Endometrial microvascular endothelial cells (primary cell): ENCODE measurements around the gene SP110. TPM values are rescaled to one million over a fixed set of nuclear protein-coding genes. Genes with fewer than 3 reads are reported as not detected.
"Not testable (repeated sequence)": the region's sequence is repeated elsewhere in the genome, so short reads cannot be mapped to it uniquely, and the experiment has no call there.

ENCODE experiments used
- in situ Hi-C: cut with HindIII; loops from 2 replicates; pipeline ENCODE4 v1.10.0; 2017; ENCODE audit warnings: low sequenced_read_pairs, low pct_unique_long_range_greater_than_20kb; ENCODE audit errors: inconsistent ontology term
- total RNA-seq: library from RNA; depleted of rRNA; stranded (reverse); fragments of >200 nt; gene quantifications from one replicate; pipeline ENCODE4 v1.2.3, GENCODE V29; 2015; ENCODE audit errors: inconsistent ontology term

The SP110 gene
- total RNA-seq, 1 donor from 2014 or later: 15.4 TPM

DNA sequence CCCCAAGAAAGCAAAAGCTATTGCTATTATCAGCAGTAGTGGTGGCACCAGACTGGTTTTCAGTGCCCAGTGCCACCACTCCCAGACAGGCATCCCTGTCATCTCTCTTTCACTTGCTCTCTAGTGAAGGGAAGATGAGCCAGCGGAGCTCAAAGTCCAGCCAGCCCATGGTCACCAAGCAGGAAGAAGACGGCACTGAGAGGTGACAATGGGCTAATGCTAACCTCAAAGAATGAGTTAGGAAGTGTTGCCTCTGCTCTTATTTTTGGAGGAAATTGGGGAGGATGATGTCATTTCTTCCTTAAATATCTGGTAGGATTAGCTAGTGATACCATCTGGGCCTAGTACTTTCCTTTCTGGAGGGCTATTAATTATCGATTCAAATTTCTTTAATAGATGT lies 7.4 kb upstream of the SP110 start:
- in situ Hi-C loops: no loop called here

DNA sequence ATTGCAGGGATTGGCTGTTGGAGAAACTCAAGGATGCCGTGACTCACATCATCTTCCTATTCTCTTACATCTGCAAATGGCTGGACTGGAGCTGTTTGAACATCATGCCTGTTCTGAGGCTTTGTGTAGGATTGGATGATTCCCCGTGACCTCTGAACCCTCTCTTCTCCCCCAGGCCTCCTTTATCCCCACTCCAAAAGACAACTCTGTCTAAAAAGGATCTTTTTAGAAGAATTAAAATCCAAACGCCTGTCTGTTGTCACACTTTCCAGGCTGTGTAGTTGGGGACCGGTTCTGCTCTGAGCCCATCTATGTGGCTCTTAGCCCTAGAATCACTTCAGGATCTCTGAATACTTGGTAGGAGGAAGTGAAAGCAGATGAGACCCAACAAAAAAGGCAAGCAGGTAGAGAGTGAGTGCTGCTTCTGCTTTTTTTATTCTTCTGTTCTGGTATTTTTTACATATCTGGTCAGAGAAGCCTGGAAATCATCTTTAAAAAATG lies 6.3 kb upstream of the SP110 start:
- in situ Hi-C loops: no loop called here

DNA sequence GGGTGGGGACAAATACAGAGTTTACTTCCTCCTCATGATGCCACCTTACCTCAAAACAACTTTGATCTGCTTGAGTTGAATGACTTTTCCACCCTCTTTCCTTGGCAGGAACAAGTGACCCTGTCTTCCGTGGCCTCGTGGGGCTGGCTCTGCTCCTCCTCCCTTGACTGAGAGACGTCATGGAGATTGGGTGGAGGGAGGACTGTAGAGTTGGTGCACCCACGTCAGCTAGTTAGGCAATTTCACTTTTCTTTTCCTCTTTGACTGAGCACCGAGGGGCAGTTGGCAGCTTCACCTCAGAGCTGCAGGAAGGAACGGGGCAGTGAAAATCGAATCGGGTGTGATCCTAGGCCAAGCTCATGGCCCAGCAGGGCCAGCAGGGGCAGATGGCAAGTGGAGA lies 5.7 kb upstream of the SP110 start, which contains the start of gene SP140:
Gene SP140 (plus strand): TSS at position 251 of the 400 bp plus-strand sequence. CDS start 109 bp downstream, at position 360.
- in situ Hi-C loops: no loop called here

DNA sequence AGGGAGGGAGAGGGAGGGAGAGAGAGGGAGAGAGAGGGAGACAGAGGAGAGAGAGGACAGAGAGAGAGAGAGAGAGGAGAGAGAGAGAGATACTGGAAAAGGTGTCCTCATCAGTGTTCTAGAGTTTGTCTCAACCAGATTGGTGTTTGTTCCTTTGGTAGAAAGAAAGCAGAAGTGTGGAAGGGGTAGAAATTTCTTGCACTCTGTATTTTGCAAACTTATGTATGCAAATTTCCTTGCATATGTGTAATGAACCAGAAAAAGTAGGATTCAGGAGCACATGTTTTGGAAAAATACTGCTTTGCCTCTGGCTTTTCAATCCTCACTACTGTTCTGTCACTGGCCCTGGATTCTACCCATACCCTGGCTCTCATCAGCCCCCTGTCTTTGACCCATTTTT lies 4.7 kb upstream of the SP110 start:
- in situ Hi-C loops: no loop called here

DNA sequence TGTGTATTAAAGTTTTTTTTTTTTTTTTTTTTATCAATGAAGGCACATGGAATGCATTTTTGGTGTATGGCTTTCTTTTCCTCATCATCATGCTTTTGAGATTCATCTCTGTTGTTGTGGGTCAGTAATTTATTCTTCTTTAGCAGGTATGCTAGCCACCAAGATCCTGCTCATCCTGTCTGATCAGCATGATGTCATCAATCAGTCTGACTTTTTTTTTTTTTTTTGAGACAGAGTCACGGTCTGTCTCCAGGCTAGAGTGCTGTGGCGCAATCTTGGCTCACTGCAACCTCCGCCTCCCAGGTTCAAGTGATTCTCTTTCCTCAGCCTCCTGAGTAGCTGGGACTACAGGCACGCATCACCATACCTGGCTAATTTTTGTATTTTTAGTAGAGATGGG lies 3.0 kb upstream of the SP110 start:
- in situ Hi-C loops: not testable (repeated sequence)

DNA sequence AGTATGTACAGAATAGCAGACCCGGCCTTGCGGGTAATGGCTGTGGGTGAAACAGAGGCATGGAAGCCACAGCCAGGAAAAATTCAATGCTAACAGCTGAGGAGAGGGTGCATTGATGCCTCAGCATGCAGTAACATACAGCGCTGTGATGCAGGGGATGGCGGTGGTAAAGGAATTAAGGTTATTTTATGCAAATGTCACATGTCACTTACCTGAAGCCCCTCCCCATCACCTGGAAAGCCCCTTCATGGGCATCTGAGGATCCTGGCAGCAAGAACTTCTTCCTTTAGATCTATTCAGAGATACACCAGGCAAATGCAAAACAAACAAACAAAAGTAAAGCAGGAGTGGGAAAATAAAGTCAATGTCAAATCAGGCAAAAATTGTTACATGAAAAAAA lies 1.7 kb upstream of the SP110 start:
- in situ Hi-C loops: no loop called here

DNA sequence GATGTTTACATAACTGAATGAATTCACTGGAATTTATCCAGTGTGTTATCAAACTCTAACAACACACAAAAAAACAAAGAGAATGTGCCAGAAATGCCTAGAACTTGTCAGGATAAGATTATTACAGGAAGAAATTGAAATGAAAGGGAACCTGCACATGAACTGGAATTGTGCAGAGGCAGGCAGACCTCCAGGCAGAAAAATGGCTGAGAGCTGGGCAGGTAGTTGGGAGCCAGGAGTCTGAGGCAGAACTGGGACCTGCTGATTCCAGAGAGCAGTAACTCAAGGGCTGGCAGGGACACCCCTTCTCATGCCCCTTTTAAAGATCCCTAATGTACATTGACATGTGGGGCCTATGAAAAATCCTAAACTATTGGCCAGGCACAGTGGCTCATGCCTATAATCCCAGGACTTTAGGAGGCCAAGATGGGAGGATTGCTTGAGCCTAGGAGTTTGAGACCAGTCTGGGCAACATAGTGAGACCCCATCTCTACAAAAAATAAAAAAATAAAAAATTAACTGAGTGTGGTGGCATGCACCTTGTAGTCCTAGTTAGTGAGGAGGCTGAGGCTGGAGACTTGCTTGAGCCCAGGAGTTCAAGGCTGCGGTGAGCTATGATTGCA lies 674 bp upstream of the SP110 start:
- in situ Hi-C loops: no loop called here

DNA sequence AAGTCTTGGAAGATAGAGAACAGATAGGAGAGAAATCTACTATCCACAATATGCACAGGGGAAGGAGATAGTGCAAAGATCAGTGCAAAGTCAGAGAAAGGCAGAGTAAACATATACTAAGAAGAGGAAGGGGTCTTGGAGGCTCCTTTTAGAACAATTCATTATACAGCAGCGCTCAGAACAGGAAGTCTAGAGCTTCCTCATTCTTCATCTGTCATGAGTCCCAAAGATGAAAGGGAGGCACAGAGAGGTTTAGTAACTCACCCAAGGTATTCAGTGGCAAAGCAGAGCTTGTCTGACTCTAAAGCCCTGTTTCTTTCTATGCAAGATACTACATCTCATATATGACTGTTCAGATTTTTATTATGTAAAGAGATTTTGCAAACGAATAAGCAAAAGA lies 1.4 kb downstream of the SP110 start:
- in situ Hi-C loops: no loop called here

DNA sequence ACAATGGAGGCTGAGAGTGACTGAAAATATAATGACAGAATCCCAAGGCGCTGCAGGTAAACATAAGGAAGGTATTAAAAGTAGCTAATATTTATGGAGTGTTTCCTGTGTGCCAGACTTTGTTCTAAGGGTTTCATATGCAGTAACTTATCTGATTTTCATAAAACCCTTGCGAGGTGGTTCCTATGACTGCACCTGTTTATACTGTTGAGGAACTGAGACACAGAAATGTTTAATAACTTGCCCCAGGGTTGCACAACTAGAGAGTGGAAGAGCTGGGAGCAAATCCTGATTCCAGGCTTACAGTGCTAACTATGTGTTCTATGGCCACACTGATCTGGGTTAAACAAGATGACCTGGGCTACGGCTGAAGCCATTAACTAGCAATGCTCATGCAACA lies 2.4 kb downstream of the SP110 start:
- in situ Hi-C loops: no loop called here

DNA sequence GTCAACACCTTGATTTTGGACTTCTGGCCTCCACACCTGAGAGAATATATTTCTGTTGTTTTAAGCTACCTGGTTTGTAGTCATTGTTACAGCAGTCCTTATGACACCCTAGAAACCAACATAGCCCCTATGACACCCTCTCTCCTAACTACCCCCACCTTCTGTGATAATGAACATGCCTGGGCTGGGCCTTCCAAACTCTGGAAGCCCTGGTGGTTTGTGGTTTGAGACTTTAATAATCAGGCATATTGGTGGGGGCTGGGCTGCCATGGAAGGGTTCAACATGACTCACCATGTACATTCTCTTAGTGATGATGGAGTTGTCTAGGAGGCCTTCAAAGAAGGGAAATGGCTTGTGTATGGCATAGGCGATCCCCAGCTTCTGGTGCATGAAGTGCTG lies 3.3 kb downstream of the SP110 start:
- in situ Hi-C loops: no loop called here

DNA sequence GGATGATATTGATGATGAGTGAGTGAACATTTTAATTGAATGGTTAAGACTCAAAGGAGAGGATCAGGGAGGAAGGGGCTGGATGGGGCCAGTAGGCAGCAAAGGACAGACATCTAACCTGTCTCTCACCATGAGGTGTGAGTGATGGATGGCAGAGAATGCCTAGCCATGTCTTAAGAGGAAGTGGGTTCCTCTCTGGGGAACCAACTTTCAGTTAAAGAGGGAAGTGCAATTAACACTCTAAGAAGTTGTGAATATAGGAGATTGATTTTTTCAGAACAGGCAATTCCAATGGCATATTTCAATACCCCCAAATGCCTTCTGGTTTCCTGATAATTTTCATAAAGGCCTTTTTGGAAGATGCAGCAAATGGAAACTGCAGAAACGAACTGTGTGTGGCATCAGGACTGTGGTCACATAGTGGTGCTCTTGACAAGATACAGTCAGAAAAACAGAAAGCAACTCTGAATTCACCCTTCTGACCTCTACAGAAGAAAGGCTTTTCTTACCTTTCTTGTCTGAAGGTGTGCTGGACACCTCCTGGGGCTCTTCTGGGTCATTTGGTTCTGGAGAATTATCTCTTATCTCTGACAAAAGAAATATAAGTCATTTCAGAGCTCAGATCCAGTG lies 10.2 kb downstream of the SP110 start:
- in situ Hi-C loops: no loop called here

DNA sequence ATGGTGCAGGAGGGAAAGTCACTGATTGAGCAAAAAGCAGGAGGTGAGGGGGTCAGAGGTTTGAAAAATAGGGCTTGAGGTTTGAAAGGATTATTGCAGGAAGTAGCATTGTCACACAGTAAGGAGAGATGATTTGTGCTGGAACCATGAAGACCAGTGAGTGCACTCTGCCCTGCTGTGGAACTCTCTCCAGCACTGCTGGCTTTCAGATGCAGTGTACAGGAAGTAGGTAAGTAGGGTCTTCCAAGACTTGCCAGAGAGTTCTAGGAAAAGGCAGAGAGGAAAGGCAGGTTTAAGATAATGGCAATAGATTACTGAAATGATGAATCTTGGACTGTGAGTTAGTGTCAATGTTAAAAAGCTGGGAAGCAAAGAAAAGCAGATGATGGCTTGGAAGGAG lies 11.2 kb downstream of the SP110 start:
- in situ Hi-C loops: no loop called here

DNA sequence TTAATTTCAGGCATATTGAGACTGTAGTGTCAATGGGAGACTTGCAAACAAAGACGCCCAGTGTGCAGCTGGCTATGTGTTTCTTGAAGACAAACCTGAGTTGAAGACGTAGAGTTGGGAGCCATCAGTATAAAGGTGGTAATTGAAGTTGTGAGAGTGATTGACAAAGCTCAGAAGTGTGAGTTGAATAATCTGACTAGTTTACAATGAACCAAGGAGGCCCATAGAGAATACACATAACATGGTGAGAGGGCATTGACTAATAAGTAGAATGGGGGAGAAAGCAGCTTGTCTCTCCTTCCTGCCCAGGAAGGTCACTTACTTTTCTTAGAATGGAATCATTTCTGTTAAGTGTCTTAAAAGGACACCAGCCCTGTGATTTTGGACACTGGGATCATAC lies 14.1 kb downstream of the SP110 start:
- in situ Hi-C loops: no loop called here

DNA sequence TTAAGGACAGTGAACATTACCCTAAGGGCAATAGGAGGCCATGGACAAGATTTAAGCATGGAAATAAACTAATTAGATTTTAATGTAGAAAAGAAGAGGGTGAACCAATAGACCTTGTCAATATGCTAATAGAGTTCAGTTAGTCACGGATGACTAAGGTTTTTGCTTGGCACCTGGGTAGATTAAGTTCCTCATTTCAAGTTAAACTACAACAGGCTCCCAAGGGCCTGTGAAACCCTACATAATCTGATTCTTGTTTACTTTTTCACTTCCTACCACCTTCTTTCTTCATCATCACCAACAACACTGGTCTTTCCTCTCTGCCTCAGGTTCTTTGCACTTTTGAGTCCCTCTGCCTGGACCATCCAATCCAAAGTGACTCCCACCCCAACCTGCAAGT lies 14.8 kb downstream of the SP110 start:
- in situ Hi-C loops: no loop called here

DNA sequence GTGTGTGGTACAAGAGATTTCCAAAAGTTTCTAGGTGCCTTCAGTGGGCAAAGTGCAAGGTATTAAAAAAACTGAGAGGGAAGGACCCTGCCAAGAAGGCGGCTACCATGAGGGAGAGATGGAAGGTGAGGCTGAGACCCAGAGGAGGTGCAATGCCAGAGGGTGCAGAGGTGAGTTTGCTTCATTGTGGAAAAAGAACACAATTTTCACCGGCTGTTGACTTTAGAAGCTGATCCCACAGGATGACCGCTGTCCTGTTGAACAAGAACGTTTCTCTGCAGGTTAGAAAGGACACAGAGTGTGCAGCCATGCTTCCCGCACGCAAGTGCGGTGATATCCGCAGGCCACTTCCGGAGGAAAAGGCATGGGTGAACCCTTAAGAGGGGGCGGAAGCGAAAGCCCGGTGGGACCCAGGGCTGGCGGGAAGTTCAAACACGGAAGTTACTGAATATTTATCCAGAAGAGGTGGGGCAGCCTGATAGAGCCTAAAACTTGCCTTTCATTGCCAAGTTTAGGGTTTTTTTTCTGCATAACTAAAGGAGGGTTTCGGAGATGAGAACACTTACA lies 16.6 kb downstream of the SP110 start:
- in situ Hi-C loops: no loop called here

DNA sequence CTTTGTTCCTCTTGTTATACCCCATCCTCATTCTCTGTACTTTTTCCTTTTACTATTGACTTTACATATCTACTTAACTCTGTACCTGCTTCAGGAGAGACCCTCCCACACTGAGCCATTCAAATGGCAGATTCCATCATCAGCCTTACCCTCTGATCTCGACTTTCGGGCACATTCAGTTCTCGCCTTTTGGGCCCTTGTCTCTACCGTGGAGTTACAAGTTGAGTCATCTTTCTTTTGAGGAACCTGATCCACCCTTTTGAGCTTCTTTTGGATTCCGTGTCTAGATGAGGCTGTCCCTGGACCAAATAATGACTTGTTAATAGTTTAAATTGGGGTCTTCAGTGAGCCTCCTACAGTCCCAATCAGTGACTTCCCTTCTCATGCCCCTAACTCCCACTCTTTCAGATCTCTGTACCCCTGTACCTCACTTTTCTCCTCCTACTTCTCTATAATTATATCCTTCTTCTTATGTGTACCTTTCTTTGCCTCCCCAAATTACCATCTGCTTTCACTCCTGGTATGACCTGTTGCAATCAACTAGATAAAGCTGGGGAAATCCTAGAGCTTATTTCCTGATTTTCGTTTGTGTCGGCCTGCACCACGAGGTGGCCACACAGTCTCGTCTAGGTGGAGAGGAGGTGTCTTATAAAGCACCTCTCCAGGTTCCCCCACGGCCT lies 17.2 kb downstream of the SP110 start:
- in situ Hi-C loops: no loop called here

DNA sequence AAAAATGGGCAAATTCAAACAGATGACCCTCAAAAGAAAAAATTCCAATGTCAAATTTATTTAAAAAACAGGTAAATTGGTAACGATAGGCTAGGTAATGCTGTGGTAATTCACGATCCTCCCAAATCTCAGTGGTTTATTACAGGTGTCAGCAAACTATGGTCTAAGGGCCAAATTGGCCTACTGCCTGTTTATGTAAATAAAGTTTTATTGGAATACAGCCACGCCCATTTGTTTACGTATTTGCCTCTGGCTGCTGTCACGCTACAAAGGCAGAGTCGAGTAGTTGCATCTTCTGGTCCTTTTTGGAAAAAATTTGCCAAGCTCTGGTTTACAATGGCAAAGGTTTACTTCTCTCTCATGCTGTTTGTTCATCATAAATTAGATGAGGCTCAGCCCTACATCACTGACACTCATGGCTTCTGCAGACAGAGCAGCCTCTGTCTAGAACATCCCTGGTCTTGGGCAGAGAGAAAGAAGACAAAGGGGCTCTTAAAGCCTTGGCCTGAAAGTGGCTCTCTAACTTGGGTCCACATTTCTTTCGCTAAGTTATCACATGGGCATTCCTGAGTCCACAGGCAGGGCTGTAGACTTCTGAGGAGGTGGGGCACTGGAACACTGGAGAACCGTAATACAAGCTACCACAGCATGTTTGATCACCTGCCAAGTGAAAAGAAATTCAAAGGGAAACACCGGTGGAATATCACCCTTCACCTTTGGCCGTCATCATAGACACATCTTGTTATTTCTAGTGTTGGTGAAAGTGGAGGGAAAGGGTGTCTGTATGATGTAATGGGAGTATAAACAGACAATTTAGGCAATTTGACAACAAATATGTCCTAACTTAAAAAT lies 34.8 kb downstream of the SP110 start:
- in situ Hi-C loops: no loop called here

DNA sequence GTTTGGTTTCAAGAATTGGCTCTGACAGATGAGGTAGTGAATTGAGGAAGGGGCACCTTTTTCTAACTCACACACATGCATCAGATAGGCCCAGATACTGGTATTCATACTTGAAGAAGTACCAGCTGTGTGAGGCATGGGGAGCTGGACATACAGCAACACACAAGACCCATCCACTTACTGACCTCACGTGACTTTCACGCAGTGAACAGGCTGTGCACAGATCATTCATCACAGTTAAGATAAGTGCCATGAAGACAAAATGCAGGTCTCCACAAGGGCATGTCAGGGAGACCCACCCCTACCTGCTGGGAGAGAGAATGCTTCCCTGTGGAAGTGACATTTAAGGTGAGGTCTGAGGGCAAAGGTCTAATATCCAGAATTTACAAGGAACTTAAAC lies 38.6 kb downstream of the SP110 start:
- in situ Hi-C loops: no loop called here

DNA sequence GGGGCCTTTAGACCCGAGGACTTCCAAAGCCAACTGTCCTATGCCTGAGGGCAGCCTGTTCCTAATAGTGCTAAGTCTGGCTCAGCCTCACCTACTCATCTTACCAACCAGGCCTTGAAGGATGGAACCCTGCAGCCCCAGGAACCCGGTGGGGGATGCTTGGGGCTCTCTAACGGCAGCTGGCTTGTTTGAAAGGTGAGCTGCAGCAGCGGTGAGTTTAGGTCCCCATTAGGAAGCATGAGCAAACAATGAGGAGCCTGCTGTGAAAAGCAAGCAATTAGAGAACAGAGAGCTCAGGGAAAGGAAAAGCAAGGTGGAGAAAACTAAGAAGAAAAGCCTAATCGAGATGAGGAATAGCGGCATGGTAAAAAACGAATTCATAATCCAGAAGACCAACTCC lies 39.9 kb downstream of the SP110 start:
- in situ Hi-C loops: no loop called here
